ENCODE data around the gene MORN4. TPM values are rescaled to one million over a fixed set of nuclear protein-coding genes. Genes with fewer than 3 reads are reported as not detected.

Gene MORN4
- polyA plus RNA-seq, 6 donors from 2014 or later, result 0.27 to 2.1 (median 0.77) TPM; not detected in 1

GRCh38 chr10:97600616-97601015 is 32.7 kb downstream of the MORN4 start:
- Mint-ChIP-seq H3K9me3 (no peaks in the 10 kb centered on the region), H3K27ac (no peak overlapping the region), H3K36me3 (no peaks in the 10 kb centered on the region), H3K27me3 (peaks cover 0 to 13% (median 0%) of the 10 kb centered on the region in 3 donors), H3K4me1 (no peaks in the 10 kb centered on the region), H3K4me3 (no peak overlapping the region)
- DNase-seq (no peak), ATAC-seq (ENCODE audit: low read depth in 2 of 2) (no peak)

DNA sequence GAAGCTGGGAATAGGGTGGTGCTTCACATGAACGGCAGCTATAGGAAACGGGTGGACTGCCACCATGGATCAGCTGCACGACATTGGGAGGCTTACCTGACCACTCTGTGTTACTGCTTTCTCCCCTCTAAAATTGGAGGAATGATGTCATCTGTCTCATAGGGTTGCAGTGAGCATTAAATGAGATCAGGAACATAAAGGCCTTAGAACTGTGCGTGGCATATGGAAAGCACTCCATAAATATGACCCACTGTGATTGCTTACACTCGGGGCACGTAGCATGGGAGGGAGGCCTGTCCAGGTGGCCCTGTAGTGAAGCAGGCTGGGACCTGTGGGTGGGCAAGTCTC is 34.1 kb downstream of the MORN4 start:
- no peak overlapping the region for H3K27ac Mint-ChIP-seq
- no peak for ATAC-seq (ENCODE audit: low read depth in 2 of 2)
- H3K27me3 Mint-ChIP-seq, result peaks cover 0 to 14% (median 0%) of the 10 kb centered on the region in 3 donors

DNA sequence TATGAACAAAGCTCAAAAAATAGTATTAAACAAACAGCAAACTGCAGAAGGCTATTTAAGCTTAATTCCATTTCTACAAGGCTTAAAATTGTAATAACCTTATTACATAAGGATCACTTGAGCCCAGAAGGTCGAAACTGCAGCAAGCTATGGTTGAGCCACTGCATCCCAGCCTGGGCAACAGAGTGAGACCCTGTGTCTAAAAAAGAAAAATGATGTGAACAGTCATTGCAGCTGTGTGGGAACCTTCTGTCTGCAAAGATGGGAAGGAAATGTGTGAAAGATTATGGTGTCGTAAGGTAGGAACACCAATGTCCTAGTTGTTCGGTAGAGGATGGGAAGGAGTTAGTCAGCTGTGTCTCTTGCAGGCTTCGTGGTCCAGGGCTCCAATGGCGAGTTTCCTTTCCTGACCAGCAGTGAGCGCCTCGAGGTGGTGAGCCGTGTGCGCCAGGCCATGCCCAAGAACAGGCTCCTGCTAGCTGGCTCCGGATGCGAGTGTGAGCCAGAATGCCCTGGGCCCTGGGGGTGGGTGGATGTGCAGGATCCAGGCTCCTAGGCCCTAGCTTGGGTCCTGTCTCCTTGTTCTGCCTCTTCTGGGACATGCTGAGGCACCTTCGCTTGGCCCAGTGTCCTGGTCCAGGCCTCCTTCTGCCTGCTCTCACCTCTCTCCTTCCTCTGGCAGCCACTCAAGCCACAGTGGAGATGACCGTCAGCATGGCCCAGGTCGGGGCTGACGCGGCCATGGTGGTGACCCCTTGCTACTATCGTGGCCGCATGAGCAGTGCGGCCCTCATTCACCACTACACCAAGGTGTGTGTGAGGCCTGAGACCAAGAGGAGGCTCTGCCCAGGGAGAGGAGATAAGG is 34.7 kb downstream of the MORN4 start:
- ATAC-seq (ENCODE audit: low read depth in 2 of 2) (no peak), DNase-seq (no peak)
- H3K27me3 Mint-ChIP-seq, result peaks cover 0 to 14% (median 0%) of the 10 kb centered on the region in 3 donors
- peak overlapping the region in 1 of 8 donors; percentile 44 for H3K4me3 Mint-ChIP-seq
- no peak overlapping the region for H3K27ac Mint-ChIP-seq
- H3K4me1 Mint-ChIP-seq, result no peaks in the 10 kb centered on the region
- H3K9me3 Mint-ChIP-seq, result no peaks in the 10 kb centered on the region
- H3K36me3 Mint-ChIP-seq, result no peaks in the 10 kb centered on the region

More for the DNA sequence above, 34.1 kb downstream of the MORN4 start:
- Mint-ChIP-seq H3K4me1 (no peaks in the 10 kb centered on the region), H3K4me3 (no peak overlapping the region), H3K9me3 (no peaks in the 10 kb centered on the region), H3K36me3 (no peaks in the 10 kb centered on the region)
- no peak for DNase-seq

- Mint-ChIP-seq H3K36me3 (no peaks in the 10 kb centered on the region), H3K27me3 (peaks cover 0 to 14% (median 0%) of the 10 kb centered on the region in 3 donors), H3K9me3 (no peaks in the 10 kb centered on the region), H3K4me1 (no peaks in the 10 kb centered on the region), H3K27ac (peak overlapping the region in 2 of 6 donors; percentile 26 to 44), H3K4me3 (peak overlapping the region in 1 of 8 donors; percentile 63)
- ATAC-seq (ENCODE audit: low read depth in 2 of 2) (no peak), DNase-seq (no peak)
Observed at GRCh38 chr10:97597778-97598177, 35.5 kb downstream of the MORN4 start.

- no peak overlapping the region for H3K4me3 Mint-ChIP-seq
- DNase-seq (no peak), ATAC-seq (ENCODE audit: low read depth in 2 of 2) (no peak)
- no peaks in the 10 kb centered on the region for H3K9me3 Mint-ChIP-seq
- H3K4me1 Mint-ChIP-seq, result no peaks in the 10 kb centered on the region
- H3K27ac Mint-ChIP-seq, result peak overlapping the region in 1 of 6 donors; percentile 54
- peaks cover 0 to 14% (median 0%) of the 10 kb centered on the region in 3 donors for H3K27me3 Mint-ChIP-seq
- H3K36me3 Mint-ChIP-seq, result no peaks in the 10 kb centered on the region
Observed at GRCh38 chr10:97596101-97597082, 36.9 kb downstream of the MORN4 start.

DNA sequence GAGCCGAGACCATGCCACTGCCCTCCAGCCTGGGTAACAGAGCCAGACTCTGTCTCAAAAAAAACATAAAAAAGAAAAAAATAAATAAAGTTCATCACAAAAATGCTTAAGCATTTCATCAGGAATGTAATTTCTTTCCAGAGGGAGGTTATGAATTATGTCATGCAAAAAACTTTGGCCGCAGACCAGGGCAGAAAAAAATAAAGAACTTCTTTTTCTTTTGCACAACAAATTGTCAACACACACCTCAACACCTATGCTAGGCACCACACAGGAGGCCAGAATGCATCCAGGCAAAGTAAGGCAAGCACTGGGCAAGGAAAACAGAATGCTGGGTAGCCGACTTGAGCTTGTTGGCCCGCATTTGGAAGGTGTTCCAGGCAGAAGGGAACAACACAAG is 39.9 kb downstream of the MORN4 start:
- H3K27ac Mint-ChIP-seq, result no peak overlapping the region
- H3K27me3 Mint-ChIP-seq, result peaks cover 0 to 14% (median 0%) of the 10 kb centered on the region in 3 donors
- DNase-seq (no peak), ATAC-seq (ENCODE audit: low read depth in 2 of 2) (no peak)
- no peaks in the 10 kb centered on the region for H3K9me3 Mint-ChIP-seq
- no peaks in the 10 kb centered on the region for H3K4me1 Mint-ChIP-seq
- H3K36me3 Mint-ChIP-seq, result no peaks in the 10 kb centered on the region
- H3K4me3 Mint-ChIP-seq, result no peak overlapping the region

DNA sequence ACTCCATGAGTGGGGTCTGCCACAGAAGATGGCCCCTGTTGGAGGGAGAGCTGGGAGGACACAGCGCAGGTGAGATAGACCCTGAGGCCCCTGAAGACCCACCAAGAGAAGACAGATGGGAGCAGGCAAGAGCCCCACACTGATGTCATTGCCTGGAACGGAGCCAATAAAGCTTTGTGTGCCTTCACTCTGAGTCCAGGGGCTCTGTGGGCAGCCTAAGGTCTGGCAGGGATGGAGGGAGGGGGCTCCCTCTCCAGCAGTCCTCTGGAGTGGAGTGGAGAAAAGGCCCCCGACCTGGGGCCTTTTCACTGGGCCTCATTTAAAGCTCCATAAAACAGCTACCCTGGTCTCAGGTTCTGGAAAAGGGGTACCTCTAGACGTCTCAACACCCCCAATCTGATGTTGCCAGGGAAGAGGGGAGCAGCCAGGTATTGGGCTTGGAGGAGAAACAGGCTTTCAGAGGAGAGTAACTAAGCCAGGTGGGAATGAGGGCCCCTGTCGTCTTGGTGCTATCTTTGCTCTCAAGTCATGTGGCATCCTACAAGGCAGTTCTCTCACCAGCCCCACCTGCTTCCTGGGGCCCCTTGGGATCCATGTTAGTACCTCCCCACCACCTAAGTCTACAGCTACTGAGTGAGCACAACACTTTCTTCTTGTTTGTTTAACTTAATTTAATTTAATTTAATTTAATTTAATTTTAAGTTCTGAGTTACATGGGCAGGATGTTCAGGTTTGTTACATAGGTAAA is 42.4 kb downstream of the MORN4 start:
- H3K27ac Mint-ChIP-seq, result no peak overlapping the region

DNA sequence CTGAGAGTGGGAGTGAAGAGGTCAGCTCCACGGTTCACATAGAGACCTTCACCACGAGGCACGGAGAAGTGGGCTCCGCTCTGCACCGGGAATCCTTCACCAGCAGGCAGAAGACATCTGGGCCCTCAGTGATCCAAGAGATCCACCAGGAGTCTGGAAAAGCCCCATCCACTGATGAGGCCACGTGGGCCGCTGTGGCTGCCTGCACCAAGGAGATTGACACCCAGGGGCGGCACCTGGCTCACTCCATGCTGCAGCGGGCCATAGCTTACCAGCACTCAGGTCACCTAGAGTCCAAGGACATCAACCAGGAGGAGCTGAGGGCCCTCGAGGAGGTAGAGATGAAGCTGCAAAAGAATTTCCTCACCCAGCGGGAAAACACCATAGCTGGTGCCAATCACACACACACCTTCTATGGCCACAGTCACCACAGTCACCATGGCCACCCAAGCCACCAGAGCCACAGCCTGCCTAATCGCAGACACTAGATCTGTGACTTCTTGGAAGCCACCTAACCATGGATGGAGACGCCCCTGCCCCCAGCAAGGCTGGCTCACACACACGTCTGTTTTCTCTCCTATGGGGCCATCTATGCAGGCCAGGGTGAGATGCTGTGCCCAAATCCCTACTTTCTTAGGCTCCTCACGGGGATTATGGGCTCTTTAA is 43.1 kb downstream of the MORN4 start:
- no peak for ATAC-seq (ENCODE audit: low read depth in 2 of 2)
- Mint-ChIP-seq H3K36me3 (no peaks in the 10 kb centered on the region), H3K27ac (no peak overlapping the region), H3K4me1 (no peaks in the 10 kb centered on the region), H3K9me3 (no peaks in the 10 kb centered on the region), H3K4me3 (no peak overlapping the region), H3K27me3 (peaks cover 0 to 14% (median 0%) of the 10 kb centered on the region in 3 donors)
- DNase-seq, result no peak

More for the DNA sequence above, 42.4 kb downstream of the MORN4 start:
- DNase-seq (no peak), ATAC-seq (ENCODE audit: low read depth in 2 of 2) (no peak)
- H3K4me1 Mint-ChIP-seq, result no peaks in the 10 kb centered on the region
- H3K4me3 Mint-ChIP-seq, result no peak overlapping the region
- H3K9me3 Mint-ChIP-seq, result no peaks in the 10 kb centered on the region
- H3K36me3 Mint-ChIP-seq, result no peaks in the 10 kb centered on the region
- peaks cover 0 to 11% (median 0%) of the 10 kb centered on the region in 3 donors for H3K27me3 Mint-ChIP-seq

DNA sequence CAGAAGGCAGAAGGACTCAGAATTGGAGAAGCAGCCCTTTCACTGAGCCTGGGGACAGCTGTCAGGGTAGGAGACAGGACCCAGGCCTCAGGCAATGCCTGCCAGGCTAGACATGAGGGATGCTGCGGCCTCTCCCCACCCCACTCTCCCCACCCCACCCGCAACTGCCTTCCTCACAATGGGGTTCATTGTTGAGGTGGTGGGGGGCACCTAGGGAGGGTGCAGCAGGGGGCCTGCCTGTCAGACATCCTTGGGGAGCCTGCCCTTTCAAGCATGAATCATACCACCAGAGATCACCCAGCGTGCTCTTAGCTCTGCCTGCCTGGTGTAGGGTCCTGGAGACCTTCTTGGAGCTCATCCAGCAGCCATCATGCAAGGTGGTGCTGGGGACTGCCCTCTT is 43.8 kb downstream of the MORN4 start, which contains the start of gene C10orf62:
Gene C10orf62, plus strand, starts transcription at position 243 of the 400 bp plus-strand sequence. CDS start 177 bp downstream, outside the sequence.
- ATAC-seq (ENCODE audit: low read depth in 2 of 2) (no peak), DNase-seq (no peak)
- Mint-ChIP-seq H3K4me1 (no peaks in the 10 kb centered on the region), H3K9me3 (no peaks in the 10 kb centered on the region), H3K27me3 (peaks cover 0 to 8% (median 1%) of the 10 kb centered on the region in 3 donors), H3K4me3 (no peak within 1 kb of the TSS), H3K36me3 (no peaks in the 10 kb centered on the region), H3K27ac (no peak within 1 kb of the TSS)

DNA sequence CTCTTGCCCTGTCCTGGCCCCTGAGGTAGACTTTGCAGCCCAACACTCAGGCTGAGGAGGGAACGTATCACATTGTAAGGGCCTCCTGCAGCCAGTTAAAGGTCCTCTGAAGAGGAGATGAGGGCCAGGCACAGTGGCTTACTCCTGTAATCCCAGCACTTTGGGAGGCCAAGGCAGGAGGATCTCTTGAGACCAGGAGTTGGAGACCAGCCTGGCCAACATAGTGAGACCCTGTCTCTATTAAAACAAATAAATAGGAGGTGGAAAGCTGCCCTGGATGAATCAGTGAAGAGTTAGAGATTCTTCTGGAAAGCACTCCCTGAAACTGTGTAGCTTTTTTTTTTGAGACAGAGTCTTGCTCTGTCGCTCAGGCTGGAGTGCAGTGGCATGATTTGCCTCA is 46.1 kb downstream of the MORN4 start:
- no peak for ATAC-seq (ENCODE audit: low read depth in 2 of 2)
- Mint-ChIP-seq H3K27ac (no peak overlapping the region), H3K4me3 (no peak overlapping the region), H3K27me3 (peaks cover 0 to 7% (median 5%) of the 10 kb centered on the region in 3 donors), H3K9me3 (no peaks in the 10 kb centered on the region), H3K36me3 (no peaks in the 10 kb centered on the region), H3K4me1 (no peaks in the 10 kb centered on the region)
- DNase-seq, result no peak

- no peak for ATAC-seq (ENCODE audit: low read depth in 2 of 2)
- Mint-ChIP-seq H3K4me1 (no peaks in the 10 kb centered on the region), H3K4me3 (no peak overlapping the region), H3K27me3 (peaks cover 0 to 7% (median 5%) of the 10 kb centered on the region in 3 donors), H3K9me3 (no peaks in the 10 kb centered on the region), H3K27ac (no peak overlapping the region), H3K36me3 (no peaks in the 10 kb centered on the region)
- no peak for DNase-seq
Observed at GRCh38 chr10:97585439-97585811, 47.9 kb downstream of the MORN4 start.

- DNase-seq (no peak), ATAC-seq (ENCODE audit: low read depth in 2 of 2) (no peak)
- Mint-ChIP-seq H3K36me3 (no peaks in the 10 kb centered on the region), H3K27me3 (peaks cover 0 to 7% (median 5%) of the 10 kb centered on the region in 3 donors), H3K27ac (no peak overlapping the region), H3K4me1 (no peaks in the 10 kb centered on the region), H3K4me3 (no peak overlapping the region), H3K9me3 (no peaks in the 10 kb centered on the region)
Observed at GRCh38 chr10:97584798-97585438, 48.4 kb downstream of the MORN4 start.

Measured in naive B cell (primary cell).